ENCODE data around the gene LMNB1.

LMNB1 gene

DNA sequence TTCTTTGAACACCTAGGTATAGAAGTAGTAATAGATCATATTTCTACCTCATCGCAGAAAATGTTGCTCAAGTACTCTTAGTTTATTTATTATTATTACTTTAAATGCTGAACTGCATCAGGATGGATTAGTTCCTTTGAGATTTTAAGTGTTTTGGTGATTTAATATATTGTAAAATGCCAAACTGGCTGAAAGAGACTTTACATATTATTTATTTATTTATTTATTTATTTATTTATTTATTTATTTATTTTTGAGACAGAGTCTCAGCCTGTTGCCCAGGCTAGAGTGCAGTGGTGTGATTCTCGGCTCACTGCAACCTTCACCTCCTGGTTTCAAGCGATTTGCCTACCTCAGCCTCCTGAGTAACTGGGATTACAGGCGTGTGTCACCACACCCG lies 42.3 kb downstream of the LMNB1 start:
- no peak overlapping the region for H3K27ac ChIP-seq (replicated peaks)
- TF ChIP-seq CTCF (IDR thresholded peaks at IDR 0.05; ENCODE audit: insufficient read depth, low read length), result no peak
- TF ChIP-seq REST (IDR thresholded peaks at IDR 0.05; ENCODE audit: insufficient replicate concordance, low read depth), result no peak
- no peak for TF ChIP-seq SPI1 (IDR thresholded peaks at IDR 0.05; ENCODE audit: borderline replicate concordance, low read depth)
- TF ChIP-seq GABPA (IDR thresholded peaks at IDR 0.05; ENCODE audit: low read depth), result no peak
- no peak for TF ChIP-seq POLR2AphosphoS5 (IDR thresholded peaks at IDR 0.05; ENCODE audit: low read depth)

GRCh38 chr5:126826619-126827215 lies 49.8 kb downstream of the LMNB1 start:
- no peak for TF ChIP-seq REST (IDR thresholded peaks at IDR 0.05; ENCODE audit: insufficient replicate concordance, low read depth)
- no peak for TF ChIP-seq SPI1 (IDR thresholded peaks at IDR 0.05; ENCODE audit: borderline replicate concordance, low read depth)
- no peak for TF ChIP-seq GABPA (IDR thresholded peaks at IDR 0.05; ENCODE audit: low read depth)
- no peak for TF ChIP-seq POLR2AphosphoS5 (IDR thresholded peaks at IDR 0.05; ENCODE audit: low read depth)
- no peak for TF ChIP-seq CTCF (IDR thresholded peaks at IDR 0.05; ENCODE audit: insufficient read depth, low read length)
- H3K4me3 ChIP-seq (replicated peaks; ENCODE audit: insufficient read depth, low read length), result no peak overlapping the region
- no peaks in the 10 kb centered on the region for H3K27me3 ChIP-seq (ENCODE audit: insufficient read depth, poor library complexity, severe bottlenecking)
- DNase-seq (ENCODE audit: low read depth in 1 of 2, low spot score in 1 of 2), result no peak
- H3K27ac ChIP-seq (replicated peaks), result no peak overlapping the region

More for the DNA sequence above, 42.3 kb downstream of the LMNB1 start:
- Histone ChIP-seq H3K4me3 (replicated peaks; ENCODE audit: insufficient read depth, low read length) (no peak overlapping the region), H3K27me3 (ENCODE audit: insufficient read depth, poor library complexity, severe bottlenecking) (no peaks in the 10 kb centered on the region)
- no peak for DNase-seq (ENCODE audit: low read depth in 1 of 2, low spot score in 1 of 2)

GRCh38 chr5:126829098-126829497 lies 52.2 kb downstream of the LMNB1 start:
- no peak for DNase-seq (ENCODE audit: low read depth in 1 of 2, low spot score in 1 of 2)
- H3K4me3 ChIP-seq (replicated peaks; ENCODE audit: insufficient read depth, low read length), result no peak overlapping the region
- no peaks in the 10 kb centered on the region for H3K27me3 ChIP-seq (ENCODE audit: insufficient read depth, poor library complexity, severe bottlenecking)
- H3K27ac ChIP-seq (replicated peaks), result no peak overlapping the region
- no peak for TF ChIP-seq CTCF (IDR thresholded peaks at IDR 0.05; ENCODE audit: insufficient read depth, low read length)
- TF ChIP-seq SPI1 (IDR thresholded peaks at IDR 0.05; ENCODE audit: borderline replicate concordance, low read depth), result no peak
- no peak for TF ChIP-seq GABPA (IDR thresholded peaks at IDR 0.05; ENCODE audit: low read depth)
- TF ChIP-seq REST (IDR thresholded peaks at IDR 0.05; ENCODE audit: insufficient replicate concordance, low read depth), result no peak
- TF ChIP-seq POLR2AphosphoS5 (IDR thresholded peaks at IDR 0.05; ENCODE audit: low read depth), result no peak
